ENCODE data around the gene CDH13. TPM values are rescaled to one million over a fixed set of nuclear protein-coding genes. Genes with fewer than 3 reads are reported as not detected.

Gene CDH13
- total RNA-seq, 3 donors from 2014 or later = not detected

DNA sequence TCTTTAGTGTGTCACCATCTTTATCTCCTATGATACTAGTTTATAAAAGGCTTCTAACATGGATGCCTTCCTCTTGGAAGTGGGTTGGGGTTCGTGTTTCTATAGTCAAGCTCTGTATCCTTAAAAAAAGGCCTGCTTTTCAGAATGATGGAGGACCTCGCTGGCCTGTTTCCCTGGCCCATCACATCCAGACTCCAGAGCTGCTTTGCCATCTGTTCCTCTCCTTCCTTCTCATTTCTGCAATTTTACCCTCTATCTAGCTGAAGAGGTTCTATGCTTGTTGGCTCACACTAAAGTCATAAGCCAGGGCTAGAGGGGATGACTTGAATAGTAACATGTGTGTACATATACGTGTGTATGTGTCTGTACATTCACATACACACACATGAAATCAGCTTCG lies 730.2 kb downstream of the CDH13 start:
- no peak overlapping the region for H3K4me3 Mint-ChIP-seq

GRCh38 chr16:83363521-83363920 lies 736.8 kb downstream of the CDH13 start:
- ATAC-seq (no peak), DNase-seq (no peak)
- peaks cover 2% of the 10 kb centered on the region for H3K27me3 Mint-ChIP-seq (ENCODE audit: low read depth)
- no peaks in the 10 kb centered on the region for H3K36me3 Mint-ChIP-seq (ENCODE audit: insufficient read depth)
- H3K4me1 Mint-ChIP-seq (ENCODE audit: low read depth) = no peaks in the 10 kb centered on the region
- no peak overlapping the region for H3K4me3 Mint-ChIP-seq
- H3K9me3 Mint-ChIP-seq = no peaks in the 10 kb centered on the region

More for the DNA sequence above, 730.2 kb downstream of the CDH13 start:
- H3K36me3 Mint-ChIP-seq (ENCODE audit: insufficient read depth) = no peaks in the 10 kb centered on the region
- DNase-seq (no peak), ATAC-seq (no peak)
- H3K27me3 Mint-ChIP-seq (ENCODE audit: low read depth) = no peaks in the 10 kb centered on the region
- H3K9me3 Mint-ChIP-seq = no peaks in the 10 kb centered on the region
- H3K4me1 Mint-ChIP-seq (ENCODE audit: low read depth) = no peaks in the 10 kb centered on the region

GRCh38 chr16:83365166-83365565 lies 738.4 kb downstream of the CDH13 start:
- DNase-seq (no peak), ATAC-seq (no peak)
- Mint-ChIP-seq H3K27me3 (ENCODE audit: low read depth) (peaks cover 2% of the 10 kb centered on the region), H3K4me1 (ENCODE audit: low read depth) (no peaks in the 10 kb centered on the region), H3K36me3 (ENCODE audit: insufficient read depth) (no peaks in the 10 kb centered on the region), H3K9me3 (no peaks in the 10 kb centered on the region), H3K4me3 (no peak overlapping the region)

GRCh38 chr16:83366228-83366627 lies 739.5 kb downstream of the CDH13 start:
- Mint-ChIP-seq H3K9me3 (no peaks in the 10 kb centered on the region), H3K36me3 (ENCODE audit: insufficient read depth) (no peaks in the 10 kb centered on the region), H3K27me3 (ENCODE audit: low read depth) (peaks cover 2% of the 10 kb centered on the region), H3K4me1 (ENCODE audit: low read depth) (no peaks in the 10 kb centered on the region), H3K4me3 (no peak overlapping the region)
- DNase-seq (no peak), ATAC-seq (no peak)

GRCh38 chr16:83374979-83375378 lies 748.2 kb downstream of the CDH13 start:
- Mint-ChIP-seq H3K4me1 (ENCODE audit: low read depth) (no peaks in the 10 kb centered on the region), H3K9me3 (no peaks in the 10 kb centered on the region)
- ATAC-seq = no peak

DNA sequence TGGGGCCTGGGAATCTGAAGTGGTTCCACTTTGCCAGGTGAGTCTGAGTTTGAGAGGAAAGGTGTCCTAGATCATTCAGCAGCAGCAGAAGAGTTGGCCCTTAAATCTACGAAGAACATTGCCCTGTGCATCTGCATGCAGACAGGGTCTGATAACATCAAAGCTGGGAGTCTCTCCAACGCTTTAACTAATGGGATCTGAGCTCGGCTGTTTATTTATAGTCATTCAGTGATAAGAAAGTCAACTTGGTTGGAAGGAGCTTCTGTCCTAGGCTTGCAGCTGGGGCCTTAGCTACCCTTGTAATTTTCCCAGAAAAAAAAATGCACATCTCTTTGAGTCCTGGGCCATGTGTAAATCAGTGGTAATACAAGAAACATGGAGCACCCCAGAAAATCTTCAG lies 763.0 kb downstream of the CDH13 start:
- ATAC-seq = no peak
- no peaks in the 10 kb centered on the region for H3K4me1 Mint-ChIP-seq (ENCODE audit: low read depth)
- H3K9me3 Mint-ChIP-seq = peaks cover 6% of the 10 kb centered on the region
- H3K27me3 Mint-ChIP-seq (ENCODE audit: low read depth) = no peaks in the 10 kb centered on the region
- DNase-seq = no peak
- H3K36me3 Mint-ChIP-seq (ENCODE audit: insufficient read depth) = no peaks in the 10 kb centered on the region
- H3K4me3 Mint-ChIP-seq = no peak overlapping the region

More at GRCh38 chr16:83374979-83375378, 748.2 kb downstream of the CDH13 start:
- Mint-ChIP-seq H3K27me3 (ENCODE audit: low read depth) (no peaks in the 10 kb centered on the region), H3K4me3 (no peak overlapping the region), H3K36me3 (ENCODE audit: insufficient read depth) (no peaks in the 10 kb centered on the region)
- no peak for DNase-seq

DNA sequence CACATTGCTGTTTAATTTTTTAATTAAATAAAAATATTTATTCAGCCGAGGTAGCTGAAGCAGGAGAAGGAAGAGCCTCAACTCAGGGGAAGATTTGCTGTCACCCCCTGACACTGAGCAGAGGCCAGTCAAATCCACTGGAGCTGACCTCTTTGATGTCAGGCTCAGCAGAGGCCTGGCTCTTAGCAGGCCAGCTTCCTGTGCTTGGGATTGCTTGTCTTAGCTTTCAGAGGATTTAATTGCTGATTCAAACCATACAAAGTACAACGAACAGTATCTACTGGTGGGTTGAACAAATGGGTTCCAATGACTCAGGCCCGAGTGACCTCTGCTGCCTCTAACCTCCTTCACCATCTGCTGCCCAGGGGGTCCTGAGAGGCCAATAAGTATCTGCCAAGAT lies 764.0 kb downstream of the CDH13 start:
- DNase-seq (no peak), ATAC-seq (no peak)
- H3K27me3 Mint-ChIP-seq (ENCODE audit: low read depth) = no peaks in the 10 kb centered on the region
- no peaks in the 10 kb centered on the region for H3K4me1 Mint-ChIP-seq (ENCODE audit: low read depth)
- H3K36me3 Mint-ChIP-seq (ENCODE audit: insufficient read depth) = no peaks in the 10 kb centered on the region
- no peak overlapping the region for H3K4me3 Mint-ChIP-seq
- peaks cover 6% of the 10 kb centered on the region for H3K9me3 Mint-ChIP-seq

- H3K4me1 Mint-ChIP-seq (ENCODE audit: low read depth) = no peaks in the 10 kb centered on the region
- no peak overlapping the region for H3K4me3 Mint-ChIP-seq
- no peak for DNase-seq
- no peak for ATAC-seq
- H3K27me3 Mint-ChIP-seq (ENCODE audit: low read depth) = no peaks in the 10 kb centered on the region
- H3K36me3 Mint-ChIP-seq (ENCODE audit: insufficient read depth) = no peaks in the 10 kb centered on the region
- peaks cover 9% of the 10 kb centered on the region for H3K9me3 Mint-ChIP-seq
Observed at GRCh38 chr16:83392743-83393142, 766.0 kb downstream of the CDH13 start.

DNA sequence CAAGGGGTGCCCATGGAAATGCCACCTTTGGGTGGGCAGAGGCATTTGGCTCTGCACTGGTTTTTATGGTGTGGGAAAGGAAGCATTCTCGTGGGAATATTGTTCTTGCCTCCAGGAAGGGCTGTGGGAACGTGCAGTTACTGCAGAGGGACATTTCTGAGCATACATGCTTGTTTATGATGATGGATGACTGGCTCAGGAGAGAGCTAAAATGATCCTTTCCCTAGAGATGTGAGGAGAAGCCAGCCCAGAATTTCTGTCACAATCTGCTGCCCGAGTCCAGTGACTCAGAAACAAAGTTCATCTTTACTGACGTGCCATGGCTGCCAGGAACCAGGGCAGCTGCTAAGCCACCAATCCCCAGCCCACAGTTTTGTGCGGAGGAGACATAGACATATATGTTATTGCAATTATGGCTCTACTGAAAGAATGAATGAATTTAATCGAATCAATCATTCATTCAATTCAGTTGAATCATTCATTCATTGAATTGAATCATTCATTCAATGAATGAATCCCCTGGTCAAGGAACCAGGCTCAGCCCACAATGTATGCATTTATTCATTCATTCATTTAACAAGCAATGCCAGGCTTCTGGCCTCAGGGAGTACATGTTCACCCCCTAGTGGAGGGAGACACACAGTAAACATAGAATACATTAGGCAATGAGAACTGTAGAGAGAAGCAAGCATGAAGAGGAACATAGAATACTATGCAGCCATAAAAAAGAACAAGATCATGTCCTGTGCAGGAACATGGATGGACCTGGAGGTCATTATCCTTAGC lies 766.6 kb downstream of the CDH13 start:
- no peak for ATAC-seq
- no peaks in the 10 kb centered on the region for H3K27me3 Mint-ChIP-seq (ENCODE audit: low read depth)
- no peaks in the 10 kb centered on the region for H3K36me3 Mint-ChIP-seq (ENCODE audit: insufficient read depth)
- H3K4me1 Mint-ChIP-seq (ENCODE audit: low read depth) = no peaks in the 10 kb centered on the region
- DNase-seq = no peak
- H3K4me3 Mint-ChIP-seq = no peak overlapping the region
- H3K9me3 Mint-ChIP-seq = peaks cover 9% of the 10 kb centered on the region

DNA sequence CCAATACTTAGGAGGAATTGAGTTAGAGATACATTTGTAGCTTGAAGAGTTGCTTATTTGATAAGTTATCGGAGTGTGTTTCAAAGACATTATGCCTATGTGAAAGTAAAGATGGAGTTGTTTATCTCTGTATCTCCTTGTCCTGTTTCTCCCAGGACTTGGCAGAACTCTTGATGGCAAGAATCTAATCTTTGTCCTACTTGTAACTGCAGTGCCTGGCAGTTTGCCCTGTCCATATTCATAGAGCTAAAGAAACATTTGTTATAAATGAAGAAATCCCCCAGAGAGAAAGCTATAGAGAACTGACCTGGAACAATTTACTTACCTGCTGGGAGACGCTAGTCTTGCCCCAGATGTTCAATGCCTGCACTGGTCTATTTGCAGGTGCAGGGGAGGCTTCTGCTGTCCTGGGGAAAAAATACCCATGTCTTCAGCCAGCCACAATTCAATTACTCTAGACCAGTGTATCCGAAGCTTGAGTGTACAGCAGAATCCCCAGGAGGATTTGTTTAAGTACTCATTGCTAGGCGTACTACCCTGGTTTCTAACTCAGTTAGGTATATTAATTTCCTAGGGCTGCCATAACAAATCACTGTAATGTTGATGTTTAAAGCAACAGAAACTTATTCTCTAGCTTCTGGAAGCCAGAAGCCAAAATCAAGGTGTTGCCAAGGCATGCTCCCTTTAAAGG lies 771.0 kb downstream of the CDH13 start:
- H3K4me1 Mint-ChIP-seq (ENCODE audit: low read depth) = no peaks in the 10 kb centered on the region
- no peaks in the 10 kb centered on the region for H3K36me3 Mint-ChIP-seq (ENCODE audit: insufficient read depth)
- peaks cover 17% of the 10 kb centered on the region for H3K9me3 Mint-ChIP-seq
- ATAC-seq = no peak
- no peaks in the 10 kb centered on the region for H3K27me3 Mint-ChIP-seq (ENCODE audit: low read depth)
- no peak overlapping the region for H3K4me3 Mint-ChIP-seq
- DNase-seq = no peak

GRCh38 chr16:83400234-83400633 lies 773.5 kb downstream of the CDH13 start:
- no peaks in the 10 kb centered on the region for H3K36me3 Mint-ChIP-seq (ENCODE audit: insufficient read depth)
- DNase-seq (no peak), ATAC-seq (no peak)
- H3K27me3 Mint-ChIP-seq (ENCODE audit: low read depth) = no peaks in the 10 kb centered on the region
- no peaks in the 10 kb centered on the region for H3K4me1 Mint-ChIP-seq (ENCODE audit: low read depth)
- H3K9me3 Mint-ChIP-seq = peaks cover 10% of the 10 kb centered on the region
- no peak overlapping the region for H3K4me3 Mint-ChIP-seq

- ATAC-seq = no peak
- H3K4me3 Mint-ChIP-seq = no peak overlapping the region
- H3K9me3 Mint-ChIP-seq = peaks cover 7% of the 10 kb centered on the region
- no peaks in the 10 kb centered on the region for H3K27me3 Mint-ChIP-seq (ENCODE audit: low read depth)
- no peaks in the 10 kb centered on the region for H3K36me3 Mint-ChIP-seq (ENCODE audit: insufficient read depth)
- H3K4me1 Mint-ChIP-seq (ENCODE audit: low read depth) = no peaks in the 10 kb centered on the region
- no peak for DNase-seq
Observed at GRCh38 chr16:83402160-83402814, 775.5 kb downstream of the CDH13 start.

GRCh38 chr16:83402967-83403366 lies 776.2 kb downstream of the CDH13 start:
- no peak overlapping the region for H3K4me3 Mint-ChIP-seq
- no peaks in the 10 kb centered on the region for H3K36me3 Mint-ChIP-seq (ENCODE audit: insufficient read depth)
- no peaks in the 10 kb centered on the region for H3K27me3 Mint-ChIP-seq (ENCODE audit: low read depth)

DNA sequence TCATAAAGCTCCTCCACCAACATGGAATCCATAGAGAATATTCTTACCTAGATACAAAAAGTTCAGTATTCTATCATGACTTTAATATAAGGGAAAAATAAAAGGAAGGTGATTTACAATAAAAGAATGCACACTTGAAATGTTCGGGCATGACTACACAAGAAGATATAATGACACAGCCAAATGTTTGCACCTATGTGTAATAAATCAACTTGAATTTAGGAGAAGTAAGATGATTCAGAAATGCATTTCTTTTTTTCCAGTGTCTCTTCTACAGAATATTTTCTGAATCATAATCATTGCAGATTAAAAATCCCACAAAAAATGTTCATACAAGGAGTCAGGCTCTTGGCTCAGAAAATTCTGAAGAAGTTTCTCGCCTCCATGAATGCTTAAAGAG lies 777.0 kb downstream of the CDH13 start:
- Mint-ChIP-seq H3K4me3 (no peak overlapping the region), H3K9me3 (peaks cover 7% of the 10 kb centered on the region), H3K4me1 (ENCODE audit: low read depth) (no peaks in the 10 kb centered on the region), H3K36me3 (ENCODE audit: insufficient read depth) (no peaks in the 10 kb centered on the region), H3K27me3 (ENCODE audit: low read depth) (no peaks in the 10 kb centered on the region)
- no peak for ATAC-seq
- no peak for DNase-seq

More at GRCh38 chr16:83402967-83403366, 776.2 kb downstream of the CDH13 start:
- peaks cover 7% of the 10 kb centered on the region for H3K9me3 Mint-ChIP-seq
- no peaks in the 10 kb centered on the region for H3K4me1 Mint-ChIP-seq (ENCODE audit: low read depth)
- ATAC-seq = no peak
- DNase-seq = no peak

DNA sequence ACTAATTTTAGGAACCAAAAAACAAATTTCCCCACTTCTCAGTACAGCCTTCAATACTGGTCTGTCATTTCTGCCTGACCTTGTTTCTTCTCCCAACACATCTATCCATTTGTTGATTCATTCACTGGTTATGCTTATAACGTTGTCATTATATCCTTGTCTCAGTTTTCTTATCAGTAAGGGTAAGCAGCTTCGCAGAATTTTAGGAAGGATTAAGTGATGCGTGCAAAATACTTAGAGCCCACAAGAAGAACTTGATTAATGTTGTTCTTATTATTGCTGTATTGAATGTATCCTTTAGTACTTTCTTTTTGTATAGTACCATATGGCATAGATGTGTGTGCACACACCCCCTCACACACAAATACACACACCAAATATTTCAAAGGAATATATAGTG lies 777.5 kb downstream of the CDH13 start:
- no peaks in the 10 kb centered on the region for H3K4me1 Mint-ChIP-seq (ENCODE audit: low read depth)

More for the DNA sequence above, 777.5 kb downstream of the CDH13 start:
- H3K36me3 Mint-ChIP-seq (ENCODE audit: insufficient read depth) = no peaks in the 10 kb centered on the region
- no peak for DNase-seq
- H3K27me3 Mint-ChIP-seq (ENCODE audit: low read depth) = no peaks in the 10 kb centered on the region
- no peak overlapping the region for H3K4me3 Mint-ChIP-seq
- peaks cover 7% of the 10 kb centered on the region for H3K9me3 Mint-ChIP-seq
- ATAC-seq = no peak

All from activated T-cell treated with anti-CD3 and anti-CD28 coated beads, Interleukin-2, amount 50 U/mL, for 4 hours (primary cell).